B cell (primary cell): ENCODE data around the gene ANKRD33B. TPM values are rescaled to one million over a fixed set of nuclear protein-coding genes. Genes with fewer than 3 reads are reported as not detected.

Experiments used
- ATAC-seq: fragments of 200-7000 bp; cut with Tn5 transposase; one replicate; pipeline ENCODE4 v1.10.0; 2021; ENCODE audit warnings: low read depth, mild to moderate bottlenecking, moderate number of reproducible peaks, moderate library complexity
- CTCF ChIA-PET: fragments of 350-600 bp; sonication (Branson Sonifier 250); formaldehyde crosslinking; loops from one replicate; lab custom pipeline; 2021; ENCODE audit warnings: antibody characterized with exemption, inconsistent platforms; lab: Charles Lee
- POLR2A ChIA-PET: fragments of 350-600 bp; sonication (Branson Sonifier 250); formaldehyde crosslinking; loops from one replicate; lab custom pipeline; 2021; ENCODE audit warnings: antibody characterized with exemption; lab: Charles Lee
- DNase-seq: peaks from one replicate; pipeline ENCODE4 v3.0.0; 2013
- H2AFZ ChIP-seq: 2 replicates; pipeline ENCODE4 v1.6.1; 2012; ENCODE audit warnings: mild to moderate bottlenecking, low read depth, low read length; ENCODE audit not compliant: insufficient read depth, poor library complexity, severe bottlenecking
- H3K27ac ChIP-seq, 2 donors: 1 replicate in 1 of 2; 2 replicates in 1 of 2; pipeline ENCODE4 v1.5.1; 2012 to 2013; ENCODE audit warnings: low read length in 2 of 2, mild to moderate bottlenecking in 2 of 2, moderate library complexity in 1 of 2
- H3K27me3 ChIP-seq, 4 experiments: fragments of 200-600 bp in 1 of 4; sonication (generic) in 1 of 4; replicated peaks in 1 of 4; 1 replicate in 2 of 4; 2 replicates in 2 of 4; pipeline versions ENCODE4 v1.6.1 to v1.7.0; 2013 to 2016; ENCODE audit warnings: low read length in 3 of 4, mild to moderate bottlenecking in 2 of 4, mixed read lengths in 1 of 4, moderate library complexity in 1 of 4; ENCODE audit not compliant: insufficient read depth in 4 of 4, control insufficient read depth in 3 of 4; ENCODE audit errors: control extremely low read depth in 1 of 4
- H3K36me3 ChIP-seq, 2 experiments: replicated peaks in 1 of 2; 1 replicate in 1 of 2; 2 replicates in 1 of 2; pipeline versions ENCODE4 v1.6.1 to v1.7.1; 2013; ENCODE audit warnings: low read length in 1 of 2; ENCODE audit not compliant: insufficient read depth in 2 of 2, control insufficient read depth in 1 of 2; ENCODE audit errors: control extremely low read depth in 1 of 2, extremely low read depth in 1 of 2
- H3K4me1 ChIP-seq, 2 donors: fragments of 200-600 bp in 1 of 2; sonication (generic) in 1 of 2; 1 replicate in 1 of 2; 2 replicates in 1 of 2; pipeline versions ENCODE4 v1.5.1 to v1.6.1; 2013 to 2017; ENCODE audit warnings: low read length in 2 of 2; ENCODE audit not compliant: control insufficient read depth in 2 of 2, insufficient read depth in 2 of 2
- H3K4me2 ChIP-seq: replicated peaks from 2 replicates; pipeline ENCODE3; 2012; ENCODE audit warnings: mild to moderate bottlenecking, low read depth, low read length; ENCODE audit not compliant: poor library complexity, severe bottlenecking
- H3K4me3 ChIP-seq, 5 experiments: fragments of 200-600 bp in 1 of 5; sonication (generic) in 1 of 5; 1 replicate in 3 of 5; 2 replicates in 2 of 5; pipeline versions ENCODE4 v1.5.1 to v1.7.0; 2011 to 2016; ENCODE audit warnings: low read length in 4 of 5, mild to moderate bottlenecking in 4 of 5, low read depth in 2 of 5, control low read depth in 1 of 5, moderate library complexity in 1 of 5; ENCODE audit not compliant: insufficient read depth in 1 of 5; ENCODE audit errors: control extremely low read depth in 1 of 5, extremely low read depth in 1 of 5
- H3K79me2 ChIP-seq: fragments of 200-600 bp; sonication (generic); one replicate; pipeline ENCODE4 v1.6.0; 2016; ENCODE audit warnings: low read length; ENCODE audit not compliant: control insufficient read depth, insufficient read depth
- H3K9ac ChIP-seq: fragments of 200-600 bp; sonication (generic); 2 replicates; pipeline ENCODE4 v1.6.1; 2017; ENCODE audit warnings: mild to moderate bottlenecking, low read length, moderate library complexity
- H3K9me3 ChIP-seq, 3 donors: one replicate each; pipeline versions ENCODE4 v1.6.1 to v1.7.1; 2013; ENCODE audit warnings: low read length in 2 of 3; ENCODE audit not compliant: control insufficient read depth in 2 of 3, insufficient read depth in 1 of 3; ENCODE audit errors: control extremely low read depth in 1 of 3
- H4K20me1 ChIP-seq: 2 replicates; pipeline ENCODE4 v1.6.0; 2012; ENCODE audit warnings: mild to moderate bottlenecking, low read length; ENCODE audit not compliant: insufficient read depth, control insufficient read depth, poor library complexity, severe bottlenecking
- H3K27ac Mint-ChIP-seq: one replicate; pipeline ENCODE4 v1.8.0; 2021; ENCODE audit warnings: mixed read lengths
- H3K27me3 Mint-ChIP-seq: one replicate; pipeline ENCODE4 v1.8.0; 2021; ENCODE audit warnings: mixed read lengths
- H3K4me1 Mint-ChIP-seq: one replicate; pipeline ENCODE4 v1.8.0; 2021; ENCODE audit warnings: mixed read lengths
- H3K4me3 Mint-ChIP-seq: one replicate; pipeline ENCODE4 v1.8.0; 2021; ENCODE audit warnings: mixed read lengths
- H3K9me3 Mint-ChIP-seq: one replicate; pipeline ENCODE4 v1.8.0; 2022; ENCODE audit warnings: mixed read lengths; ENCODE audit not compliant: insufficient read depth
- CTCF ChIP-seq: fragments of 200-600 bp; IDR thresholded peaks from one replicate; pipeline ENCODE4 v1.8.0; 2022; ENCODE audit warnings: antibody characterized with exemption, mild to moderate bottlenecking
- EZH2 ChIP-seq: IDR thresholded peaks from 2 replicates; pipeline ENCODE4 v1.6.1; 2012; ENCODE audit warnings: borderline replicate concordance, low read depth, mild to moderate bottlenecking, moderate library complexity, low read length; ENCODE audit not compliant: insufficient read depth, poor library complexity, severe bottlenecking
- WGBS: methylation state at CpG from one replicate; pipeline ENCODE4 v1.1.5; 2013; ENCODE audit warnings: missing lambda C conversion rate; ENCODE audit not compliant: insufficient coverage; 5-methylcytosine and 5-hydroxymethylcytosine counted together
- intact Hi-C: fragments of 100-400 bp; cut with micrococcal nuclease; formaldehyde crosslinking; loops from one replicate; pipeline ENCODE4 v1.10.0; 2022
- polyA plus RNA-seq: library from polyadenylated mRNA; depleted of rRNA; stranded (reverse); fragments of >200 nt; gene quantifications from 2 replicates; pipeline ENCODE4 v1.2.3, GENCODE V29; 2012
- total RNA-seq, 2 donors: library from RNA; stranded (reverse); fragments of 120-200 nt in 1 of 2; gene quantifications; 1 replicate in 1 of 2; 2 replicates in 1 of 2; pipeline versions ENCODE4 v1.2.3 to v1.2.4, GENCODE V29; 2013 to 2022

ANKRD33B gene
- total and polyA plus RNA-seq, 2 donors (not counting 1 experiment from before 2014, with no cell fraction given) = 2.9 to 23.4 TPM

GRCh38 chr5:10566543-10567068 lies 2.7 kb downstream of the ANKRD33B start:
- peaks cover 21% of the 10 kb centered on the region for H4K20me1 ChIP-seq
- peak overlapping the region; percentile 3 for H2AFZ ChIP-seq
- H3K9me3 ChIP-seq = peaks cover 0 to 12% (median 0%) of the 10 kb centered on the region in 3 donors
- 30% methylated on average over 3 of the region's 8 CpGs for WGBS
- H3K36me3 ChIP-seq = no peaks in the 10 kb centered on the region
- peak overlapping the region; percentile 99 for H3K4me2 ChIP-seq
- ChIA-PET CTCF (interaction anchor here (0.7 to 4.6 kb wide), 10 partner anchors 8 to 116 kb away, joined by 3 to 27 read pairs (median 4); no protein-coding TSS in a partner anchor), POLR2A (interaction anchor here (1.0 to 2.4 kb wide), 3 partner anchors 11 to 66 kb away, joined by 3 to 10 read pairs (median 4); no protein-coding TSS in a partner anchor)
- ATAC-seq (no peak), DNase-seq (no peak)
- H3K4me1 ChIP-seq = peaks cover 42 to 48% of the 10 kb centered on the region in 2 donors
- Mint-ChIP-seq H3K27ac (peak overlapping the region; percentile 84), H3K4me3 (peak overlapping the region; percentile 93), H3K4me1 (peaks cover 56% of the 10 kb centered on the region), H3K9me3 (no peaks in the 10 kb centered on the region), H3K27me3 (no peaks in the 10 kb centered on the region)
- peak overlapping the region; percentile 88 for H3K9ac ChIP-seq
- peak overlapping the region; percentile 12 to 13 for H3K27ac ChIP-seq
- H3K4me3 ChIP-seq = peak overlapping the region in 3 of 5 experiments; percentile 10 to 84 (median 75)
- H3K79me2 ChIP-seq = peaks cover 71% of the 10 kb centered on the region
- intact Hi-C loops = no loop called here
- H3K27me3 ChIP-seq = no peaks in the 10 kb centered on the region
- TF ChIP-seq EZH2 = no peak
- no peak for TF ChIP-seq CTCF

GRCh38 chr5:10567121-10567591 lies 3.3 kb downstream of the ANKRD33B start:
- ChIA-PET POLR2A (interaction anchor here (0.5 to 2.4 kb wide), 3 partner anchors 10 to 65 kb away, joined by 3 to 10 read pairs (median 4); no protein-coding TSS in a partner anchor), CTCF (interaction anchor here (1.2 to 4.6 kb wide), 7 partner anchors 8 to 114 kb away, joined by 3 to 27 read pairs (median 5); no protein-coding TSS in a partner anchor)
- DNase-seq = peak; percentile 25
- WGBS = 85% methylated on average over 8 of the region's 10 CpGs
- Mint-ChIP-seq H3K4me3 (peak overlapping the region; percentile 93), H3K9me3 (no peaks in the 10 kb centered on the region), H3K27ac (peak overlapping the region; percentile 84), H3K4me1 (peaks cover 52% of the 10 kb centered on the region), H3K27me3 (no peaks in the 10 kb centered on the region)
- H3K9me3 ChIP-seq = peaks cover 0 to 11% (median 0%) of the 10 kb centered on the region in 3 donors
- peaks cover 22% of the 10 kb centered on the region for H4K20me1 ChIP-seq
- no peak for ATAC-seq
- H3K27ac ChIP-seq = no peak overlapping the region
- H3K4me2 ChIP-seq = peak overlapping the region; percentile 99
- H3K79me2 ChIP-seq = peaks cover 76% of the 10 kb centered on the region
- peak overlapping the region in 2 of 5 experiments; percentile 2 to 84 for H3K4me3 ChIP-seq
- no peaks in the 10 kb centered on the region for H3K27me3 ChIP-seq
- no peak for TF ChIP-seq EZH2
- no peak for TF ChIP-seq CTCF
- peaks cover 40 to 42% of the 10 kb centered on the region in 2 donors for H3K4me1 ChIP-seq
- no peaks in the 10 kb centered on the region for H3K36me3 ChIP-seq
- peak overlapping the region; percentile 88 for H3K9ac ChIP-seq
- H2AFZ ChIP-seq = no peak overlapping the region
- intact Hi-C loops = no loop called here
